ENCODE data around the gene RYR1.
A peak's percentile ranks its signal among the peaks of the same experiment; 100 is the strongest.

The RYR1 gene

DNA sequence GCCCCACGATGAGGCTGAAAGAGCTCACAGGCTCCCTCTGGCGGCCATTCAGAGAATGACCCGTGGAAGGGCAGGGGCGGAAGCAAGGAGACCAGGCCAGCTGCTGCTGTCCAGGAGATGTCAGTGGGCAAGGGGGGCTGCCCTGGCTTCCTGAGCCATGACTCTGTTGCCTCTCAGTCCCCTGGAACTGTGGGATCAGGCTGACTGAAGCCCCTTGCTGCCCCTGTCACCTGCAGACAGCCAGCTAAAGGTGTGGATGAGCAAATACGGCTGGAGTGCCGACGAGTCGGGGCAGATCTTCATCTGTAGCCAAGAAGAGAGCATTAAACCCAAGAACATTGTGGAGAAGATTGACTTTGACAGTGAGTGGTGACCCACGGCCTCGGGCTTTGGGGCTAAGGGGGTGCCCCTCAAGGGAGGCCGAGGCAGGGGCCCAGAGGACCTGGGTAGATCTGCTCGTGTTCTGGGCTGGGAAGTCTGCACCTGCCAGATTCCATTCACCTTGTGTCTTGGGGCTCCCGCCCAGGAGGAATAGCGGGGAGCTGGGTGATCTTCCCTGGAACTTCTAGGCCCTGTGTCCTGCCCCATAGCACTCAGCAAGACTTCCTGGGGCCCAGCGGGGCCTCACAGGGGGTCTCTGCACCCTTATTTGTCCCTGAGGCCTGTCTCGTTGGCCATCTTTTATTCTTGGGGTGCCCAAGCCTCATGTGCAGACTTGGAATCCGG is 201.4 kb downstream of the RYR1 start:
- no peaks in the 10 kb centered on the region for H3K27me3 ChIP-seq (ENCODE audit: control insufficient read depth, low read length)
- H3K9me2 ChIP-seq (replicated peaks; ENCODE audit: control insufficient read depth, low read length): no peaks in the 10 kb centered on the region
- no peak overlapping the region for H3K27ac ChIP-seq (ENCODE audit: low read depth, low read length)
- peaks cover 17% of the 10 kb centered on the region for H3K4me1 ChIP-seq (ENCODE audit: control insufficient read depth, low read length)
- no peak overlapping the region for H3K4me3 ChIP-seq (ENCODE audit: low read length)
- no peaks in the 10 kb centered on the region for H3K9me3 ChIP-seq (ENCODE audit: control insufficient read depth, insufficient read depth, low read length)
- peaks cover 39% of the 10 kb centered on the region for H3K36me3 ChIP-seq (ENCODE audit: control insufficient read depth, low read length)
- H3K4me2 ChIP-seq (ENCODE audit: low read length): no peak overlapping the region
- H3K79me2 ChIP-seq (ENCODE audit: control insufficient read depth, low read length): no peaks in the 10 kb centered on the region
- no peaks in the 10 kb centered on the region for H4K20me1 ChIP-seq (ENCODE audit: control insufficient read depth, insufficient read depth, low read depth, low read length)
- peaks cover 6% of the 10 kb centered on the region; the same call in 1 of the 2 replicates for H3F3A ChIP-seq (ENCODE audit: control insufficient read depth, insufficient read depth)
- no peak for TF ChIP-seq EZH2phosphoT487 (IDR thresholded peaks at IDR 0.05; ENCODE audit: borderline replicate concordance, low read length)
- TF ChIP-seq, protein P1, sequence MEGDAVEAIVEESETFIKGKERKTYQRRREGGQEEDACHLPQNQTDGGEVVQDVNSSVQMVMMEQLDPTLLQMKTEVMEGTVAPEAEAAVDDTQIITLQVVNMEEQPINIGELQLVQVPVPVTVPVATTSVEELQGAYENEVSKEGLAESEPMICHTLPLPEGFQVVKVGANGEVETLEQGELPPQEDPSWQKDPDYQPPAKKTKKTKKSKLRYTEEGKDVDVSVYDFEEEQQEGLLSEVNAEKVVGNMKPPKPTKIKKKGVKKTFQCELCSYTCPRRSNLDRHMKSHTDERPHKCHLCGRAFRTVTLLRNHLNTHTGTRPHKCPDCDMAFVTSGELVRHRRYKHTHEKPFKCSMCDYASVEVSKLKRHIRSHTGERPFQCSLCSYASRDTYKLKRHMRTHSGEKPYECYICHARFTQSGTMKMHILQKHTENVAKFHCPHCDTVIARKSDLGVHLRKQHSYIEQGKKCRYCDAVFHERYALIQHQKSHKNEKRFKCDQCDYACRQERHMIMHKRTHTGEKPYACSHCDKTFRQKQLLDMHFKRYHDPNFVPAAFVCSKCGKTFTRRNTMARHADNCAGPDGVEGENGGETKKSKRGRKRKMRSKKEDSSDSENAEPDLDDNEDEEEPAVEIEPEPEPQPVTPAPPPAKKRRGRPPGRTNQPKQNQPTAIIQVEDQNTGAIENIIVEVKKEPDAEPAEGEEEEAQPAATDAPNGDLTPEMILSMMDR (IDR thresholded peaks at IDR 0.05; ENCODE audit: low read depth, low read length, poor library complexity, severe bottlenecking): peak; percentile 93

DNA sequence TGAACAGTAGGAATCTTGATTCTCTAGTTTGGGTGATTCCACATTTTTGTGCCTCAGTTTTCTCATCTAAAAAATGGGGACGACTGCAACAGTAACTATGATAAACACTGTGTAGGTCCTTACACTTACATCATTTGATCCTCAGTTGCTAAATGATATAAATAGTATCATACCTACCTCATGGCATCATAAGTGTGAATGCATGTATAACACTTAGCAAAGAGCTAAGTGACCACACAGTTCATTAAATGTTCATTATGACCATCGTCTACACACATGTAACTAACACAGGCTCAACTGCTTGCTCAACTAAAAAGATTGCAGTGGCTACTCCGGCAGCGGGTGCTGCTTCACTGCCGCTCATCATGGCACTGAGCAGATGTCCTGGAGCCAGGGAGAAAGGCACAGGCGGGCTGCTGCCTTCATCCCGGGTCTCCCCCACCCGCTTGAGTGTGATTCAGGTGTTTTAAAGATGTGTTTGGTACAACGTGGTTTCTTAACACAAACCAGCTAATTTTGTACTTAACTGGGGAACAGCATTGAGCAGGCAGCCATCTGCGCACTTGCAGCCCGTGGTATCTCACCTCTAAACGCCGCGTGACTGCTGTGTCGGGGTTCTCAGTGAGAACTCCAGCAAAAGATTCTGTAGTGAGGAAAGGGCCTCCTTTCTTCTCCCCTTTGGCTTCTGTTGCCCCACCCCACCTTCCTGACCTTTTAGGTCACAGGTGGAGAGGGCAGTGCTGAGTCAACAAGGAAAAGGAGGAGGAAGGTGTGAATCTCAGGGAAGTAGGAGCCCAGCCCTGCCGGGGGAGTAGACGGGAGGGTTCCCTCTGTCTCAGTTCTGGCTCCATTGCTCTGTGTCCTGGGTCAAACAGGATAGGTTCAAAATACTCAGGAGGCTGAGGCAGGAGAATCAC is 202.2 kb downstream of the RYR1 start:
- no peaks in the 10 kb centered on the region for H4K20me1 ChIP-seq (ENCODE audit: control insufficient read depth, insufficient read depth, low read depth, low read length)
- H3K4me2 ChIP-seq (ENCODE audit: low read length): no peak overlapping the region; the same call in 1 of the 2 replicates
- TF ChIP-seq, protein P1 (IDR thresholded peaks at IDR 0.05; ENCODE audit: low read depth, low read length, poor library complexity, severe bottlenecking): no peak
- no peak for TF ChIP-seq EZH2phosphoT487 (IDR thresholded peaks at IDR 0.05; ENCODE audit: borderline replicate concordance, low read length)
- no peaks in the 10 kb centered on the region for H3K79me2 ChIP-seq (ENCODE audit: control insufficient read depth, low read length)
- no peaks in the 10 kb centered on the region for H3K27me3 ChIP-seq (ENCODE audit: control insufficient read depth, low read length)
- H3K27ac ChIP-seq (ENCODE audit: low read depth, low read length): no peak overlapping the region
- H3K9me3 ChIP-seq (ENCODE audit: control insufficient read depth, insufficient read depth, low read length): no peaks in the 10 kb centered on the region
- H3K4me3 ChIP-seq (ENCODE audit: low read length): no peak overlapping the region
- no peaks in the 10 kb centered on the region for H3K9me2 ChIP-seq (replicated peaks; ENCODE audit: control insufficient read depth, low read length)
- H3K4me1 ChIP-seq (ENCODE audit: control insufficient read depth, low read length): peaks cover 17% of the 10 kb centered on the region
- H3F3A ChIP-seq (ENCODE audit: control insufficient read depth, insufficient read depth): peaks cover 6% of the 10 kb centered on the region; the same call in 1 of the 2 replicates
- H3K36me3 ChIP-seq (ENCODE audit: control insufficient read depth, low read length): peaks cover 35% of the 10 kb centered on the region
